ENCODE data around the gene LENG1.

DNA sequence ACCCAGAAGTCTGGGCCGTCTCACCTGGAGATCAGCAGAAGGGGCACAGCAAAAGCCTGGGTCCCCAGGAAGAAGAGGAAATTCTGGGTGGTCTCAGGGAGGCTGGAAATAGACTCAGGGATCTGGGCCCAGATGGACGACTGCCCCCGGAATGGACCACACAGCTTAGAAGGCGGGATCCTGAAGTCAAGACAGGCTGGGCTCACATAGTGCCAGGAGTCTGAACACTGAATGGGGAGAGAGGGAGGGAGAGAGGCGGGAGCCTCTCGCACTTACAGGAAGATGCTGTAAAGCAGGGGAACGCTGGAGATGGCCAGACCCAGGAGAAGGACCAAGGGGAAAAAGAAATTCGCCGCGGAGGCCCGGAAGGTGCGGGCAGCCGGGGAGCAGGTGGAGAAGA lies 1.3 kb upstream of the LENG1 start:
- TF ChIP-seq EZH2phosphoT487 (conservative IDR thresholded peaks at IDR 0.05; ENCODE audit: low read length), result no peak
- TF ChIP-seq, protein P1, sequence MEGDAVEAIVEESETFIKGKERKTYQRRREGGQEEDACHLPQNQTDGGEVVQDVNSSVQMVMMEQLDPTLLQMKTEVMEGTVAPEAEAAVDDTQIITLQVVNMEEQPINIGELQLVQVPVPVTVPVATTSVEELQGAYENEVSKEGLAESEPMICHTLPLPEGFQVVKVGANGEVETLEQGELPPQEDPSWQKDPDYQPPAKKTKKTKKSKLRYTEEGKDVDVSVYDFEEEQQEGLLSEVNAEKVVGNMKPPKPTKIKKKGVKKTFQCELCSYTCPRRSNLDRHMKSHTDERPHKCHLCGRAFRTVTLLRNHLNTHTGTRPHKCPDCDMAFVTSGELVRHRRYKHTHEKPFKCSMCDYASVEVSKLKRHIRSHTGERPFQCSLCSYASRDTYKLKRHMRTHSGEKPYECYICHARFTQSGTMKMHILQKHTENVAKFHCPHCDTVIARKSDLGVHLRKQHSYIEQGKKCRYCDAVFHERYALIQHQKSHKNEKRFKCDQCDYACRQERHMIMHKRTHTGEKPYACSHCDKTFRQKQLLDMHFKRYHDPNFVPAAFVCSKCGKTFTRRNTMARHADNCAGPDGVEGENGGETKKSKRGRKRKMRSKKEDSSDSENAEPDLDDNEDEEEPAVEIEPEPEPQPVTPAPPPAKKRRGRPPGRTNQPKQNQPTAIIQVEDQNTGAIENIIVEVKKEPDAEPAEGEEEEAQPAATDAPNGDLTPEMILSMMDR (IDR thresholded peaks at IDR 0.05; ENCODE audit: insufficient read depth, low read length, poor library complexity, severe bottlenecking), result no peak
